Psoas muscle (tissue), 8 donors: ENCODE data around the gene PODXL2. TPM values are rescaled to one million over a fixed set of nuclear protein-coding genes. Genes with fewer than 3 reads are reported as not detected.
A peak's percentile ranks its signal among the peaks of the same experiment; 100 is the strongest.

Experiments used
- ATAC-seq, 4 donors: fragments of 200-7000 bp; cut with Tn5 transposase; one replicate each; pipeline ENCODE4 v1.9.1; 2020; ENCODE audit warnings: moderate library complexity in 3 of 4, mild to moderate bottlenecking in 2 of 4
- DNase-seq, 2 donors: peaks; one replicate each; pipeline ENCODE4 v3.0.0-alpha.2; 2020
- H3K27ac ChIP-seq: fragments of 200-600 bp; one replicate; pipeline ENCODE4 v1.8.0; 2022
- H3K27me3 ChIP-seq, 3 donors: fragments of 200-600 bp in 1 of 3; one replicate each; pipeline versions ENCODE4 v1.6.1 to v1.8.0; 2013 to 2022; ENCODE audit warnings: low read length in 2 of 3, mild to moderate bottlenecking in 2 of 3, moderate library complexity in 1 of 3; ENCODE audit not compliant: insufficient read depth in 3 of 3
- H3K36me3 ChIP-seq, 2 donors: fragments of 200-600 bp in 1 of 2; one replicate each; pipeline versions ENCODE4 v1.6.1 to v1.8.0; 2013 to 2022; ENCODE audit warnings: low read depth in 1 of 2, mild to moderate bottlenecking in 1 of 2, moderate library complexity in 1 of 2; ENCODE audit not compliant: insufficient read depth in 1 of 2
- H3K4me1 ChIP-seq: fragments of 200-600 bp; one replicate; pipeline ENCODE4 v1.8.0; 2022
- H3K4me3 ChIP-seq: fragments of 200-600 bp; one replicate; pipeline ENCODE4 v1.8.0; 2022; ENCODE audit warnings: mild to moderate bottlenecking
- H3K9me3 ChIP-seq: fragments of 200-600 bp; one replicate; pipeline ENCODE4 v1.8.0; 2022
- WGBS, 3 donors: extraction: QIAGEN DNeasy Blood & Tissue Kit; methylation state at CpG; one replicate each; pipeline versions ENCODE4 v1.1.6 to v1.1.7; 2013; 5-methylcytosine and 5-hydroxymethylcytosine counted together
- intact Hi-C, 2 donors: fragments of 100-400 bp; cut with DNase I; formaldehyde crosslinking; loops; one replicate each; pipeline versions ENCODE4 v1.11.0 to v1.14.2; 2022
- long read RNA-seq, 2 donors: library from polyadenylated mRNA; unstranded; transcript quantifications; one replicate each; pipeline ENCODE4 v2.0.0, GENCODE V29; 2021
- polyA plus RNA-seq, 3 donors: library from polyadenylated mRNA; stranded (reverse); fragments of 200-250 nt; gene quantifications; one replicate each; pipeline ENCODE4 v1.2.3, GENCODE V29; 2013
- total RNA-seq, 4 donors: library from RNA; stranded (reverse); fragmentation: NEBNext Ultra II Directional in 2 of 4; extraction: Animal tissue kit (Norgen Biotek cat#: 25700) in 2 of 4; gene quantifications; one replicate each; pipeline versions ENCODE4 v1.2.1 to v1.2.4, GENCODE V29; 2021 to 2023
- TF ChIP-seq, protein P1 (sequence below): fragments of 200-600 bp; IDR thresholded peaks from one replicate; pipeline ENCODE4 v1.8.0; 2022; ENCODE audit warnings: antibody characterized with exemption
- donor health status: healthy with polysubstance abuse.
- donor health status: DM: no; HTN: no; CAD: no; lungs with moderate emphysema.
- donor health status: Bipolar disorder and iron deficiency.
- donor health status: healthy.
- donor health status: DM: yes; HTN: yes; CAD: no.
- donor health status: DM: no; HTN: no; CAD: no.
- donor health status: DM: no; HTN: no; CAD: no.
- donor health status: DM: yes; HTN: yes; CAD: no.

Gene PODXL2, protein sequence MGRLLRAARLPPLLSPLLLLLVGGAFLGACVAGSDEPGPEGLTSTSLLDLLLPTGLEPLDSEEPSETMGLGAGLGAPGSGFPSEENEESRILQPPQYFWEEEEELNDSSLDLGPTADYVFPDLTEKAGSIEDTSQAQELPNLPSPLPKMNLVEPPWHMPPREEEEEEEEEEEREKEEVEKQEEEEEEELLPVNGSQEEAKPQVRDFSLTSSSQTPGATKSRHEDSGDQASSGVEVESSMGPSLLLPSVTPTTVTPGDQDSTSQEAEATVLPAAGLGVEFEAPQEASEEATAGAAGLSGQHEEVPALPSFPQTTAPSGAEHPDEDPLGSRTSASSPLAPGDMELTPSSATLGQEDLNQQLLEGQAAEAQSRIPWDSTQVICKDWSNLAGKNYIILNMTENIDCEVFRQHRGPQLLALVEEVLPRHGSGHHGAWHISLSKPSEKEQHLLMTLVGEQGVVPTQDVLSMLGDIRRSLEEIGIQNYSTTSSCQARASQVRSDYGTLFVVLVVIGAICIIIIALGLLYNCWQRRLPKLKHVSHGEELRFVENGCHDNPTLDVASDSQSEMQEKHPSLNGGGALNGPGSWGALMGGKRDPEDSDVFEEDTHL
- 1 to 10 TPM; 1.4 to 2.6 (median 1.8) TPM for total RNA-seq
- 1 to 10 TPM; 1.4 to 3.0 (median 2.5) TPM for polyA plus RNA-seq
- long read RNA-seq, donor 1, partial matches to known transcripts = 1 of 4 reads
- long read RNA-seq, donor 1, other reads (novel, unspliced or antisense) = 0 of 4 reads
- long read RNA-seq, donor 2, transcript PODXL2-201 (8 exons, 2,186 nt) = major isoform, 7 of 8 reads
- long read RNA-seq, donor 2, partial matches to known transcripts = 0 of 8 reads
- long read RNA-seq, donor 2, other reads (novel, unspliced or antisense) = 1 of 8 reads

DNA sequence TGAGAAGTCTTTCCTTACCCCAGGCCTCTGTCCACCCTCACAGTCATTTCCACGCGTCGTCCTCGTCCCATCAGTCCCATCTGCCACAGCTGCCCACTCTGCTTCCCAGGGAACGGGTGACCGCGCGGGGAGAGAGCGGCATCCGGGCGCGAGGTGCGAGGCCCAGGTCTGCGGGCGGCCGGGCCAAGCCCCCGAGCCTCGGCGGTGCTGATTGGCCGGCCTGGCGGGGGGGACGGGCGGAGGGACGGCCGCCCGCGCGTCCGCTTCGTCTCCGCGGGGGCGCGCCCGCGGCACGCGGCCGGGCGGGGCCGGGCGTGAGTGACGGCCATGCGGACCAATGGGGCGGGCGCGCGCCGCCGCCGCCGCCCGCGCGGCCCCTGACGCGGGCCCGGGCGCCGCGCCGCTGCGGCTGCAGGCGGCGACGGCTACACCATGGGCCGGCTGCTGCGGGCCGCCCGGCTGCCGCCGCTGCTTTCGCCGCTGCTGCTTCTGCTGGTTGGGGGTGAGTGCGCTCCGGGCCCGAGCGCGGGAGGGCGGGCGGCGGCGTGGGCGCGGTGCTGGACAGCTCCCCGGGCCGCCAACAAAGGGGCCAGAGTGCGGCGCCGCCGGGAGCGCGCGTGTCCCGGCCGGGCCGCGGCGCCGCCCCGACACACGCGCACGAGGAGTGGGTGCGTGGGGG is at the start of gene PODXL2:
TSS of gene PODXL2 (plus strand) at position 398 of the 679 bp plus-strand sequence. CDS start at position 433, 35 bp downstream.
- intact Hi-C loops = no loop called here
- Histone ChIP-seq H3K27ac (no peak within 1 kb of the TSS), H3K36me3 (no peaks in the 10 kb centered on the region), H3K27me3 (peaks cover 0 to 2% (median 2%) of the 10 kb centered on the region in 3 donors), H3K4me1 (peaks cover 5% of the 10 kb centered on the region), H3K9me3 (no peaks in the 10 kb centered on the region), H3K4me3 (peak within 1 kb of the TSS; percentile 69)
- ATAC-seq (peak; percentile 73 to 94 (median 89)), DNase-seq (peak; percentile 63 to 74)
- TF ChIP-seq, protein P1, sequence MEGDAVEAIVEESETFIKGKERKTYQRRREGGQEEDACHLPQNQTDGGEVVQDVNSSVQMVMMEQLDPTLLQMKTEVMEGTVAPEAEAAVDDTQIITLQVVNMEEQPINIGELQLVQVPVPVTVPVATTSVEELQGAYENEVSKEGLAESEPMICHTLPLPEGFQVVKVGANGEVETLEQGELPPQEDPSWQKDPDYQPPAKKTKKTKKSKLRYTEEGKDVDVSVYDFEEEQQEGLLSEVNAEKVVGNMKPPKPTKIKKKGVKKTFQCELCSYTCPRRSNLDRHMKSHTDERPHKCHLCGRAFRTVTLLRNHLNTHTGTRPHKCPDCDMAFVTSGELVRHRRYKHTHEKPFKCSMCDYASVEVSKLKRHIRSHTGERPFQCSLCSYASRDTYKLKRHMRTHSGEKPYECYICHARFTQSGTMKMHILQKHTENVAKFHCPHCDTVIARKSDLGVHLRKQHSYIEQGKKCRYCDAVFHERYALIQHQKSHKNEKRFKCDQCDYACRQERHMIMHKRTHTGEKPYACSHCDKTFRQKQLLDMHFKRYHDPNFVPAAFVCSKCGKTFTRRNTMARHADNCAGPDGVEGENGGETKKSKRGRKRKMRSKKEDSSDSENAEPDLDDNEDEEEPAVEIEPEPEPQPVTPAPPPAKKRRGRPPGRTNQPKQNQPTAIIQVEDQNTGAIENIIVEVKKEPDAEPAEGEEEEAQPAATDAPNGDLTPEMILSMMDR = no peak
- WGBS, 3 donors = 4 to 7% (median 4%) methylated on average over 43 to 105 of the region's 105 CpGs

DNA sequence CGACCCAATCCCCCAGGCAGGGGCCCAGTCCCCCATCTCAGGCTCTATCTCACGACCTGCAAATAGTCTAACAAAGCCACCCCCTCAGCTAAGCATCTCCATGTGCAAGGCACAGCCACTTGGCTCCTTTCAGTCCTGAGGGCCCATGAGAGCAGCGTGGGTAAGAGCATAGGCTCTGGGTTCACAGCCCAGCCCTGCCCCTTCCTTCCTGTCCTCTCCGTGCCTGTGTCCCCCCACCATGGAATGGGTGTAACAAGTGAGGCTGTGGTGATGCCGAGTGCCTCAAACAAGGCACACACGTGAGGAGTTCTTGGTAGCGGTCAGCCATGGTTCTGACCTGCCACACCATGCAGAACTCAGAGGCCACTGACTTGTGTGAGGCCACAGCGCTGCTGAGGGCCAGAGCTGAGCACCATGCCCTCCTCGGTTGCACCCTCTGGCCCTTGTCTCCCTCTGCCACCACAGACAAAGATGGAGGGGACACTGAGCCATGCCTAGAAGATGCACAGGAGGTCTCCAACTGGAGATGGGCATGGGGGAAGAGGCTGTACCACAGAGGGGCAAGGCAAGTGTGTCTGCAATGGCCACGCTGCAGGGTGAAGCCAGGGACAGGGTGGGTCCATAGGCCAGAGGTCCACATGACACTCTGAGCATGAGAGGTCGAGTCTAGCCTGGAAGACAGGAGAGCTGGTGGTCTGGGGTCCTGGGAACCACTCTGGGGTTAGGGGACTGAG is 48.5 kb upstream of the PODXL2 start:
- no peak for ATAC-seq
- no peak overlapping the region for H3K4me3 ChIP-seq
- WGBS, 3 donors = 82 to 83% (median 83%) methylated on average over 11 of the region's 11 CpGs
- H3K27ac ChIP-seq = no peak overlapping the region
- DNase-seq = no peak
- H3K4me1 ChIP-seq = peaks cover 20% of the 10 kb centered on the region
- peaks cover 0 to 43% of the 10 kb centered on the region in 2 donors for H3K36me3 ChIP-seq
- no peaks in the 10 kb centered on the region for H3K27me3 ChIP-seq
- TF ChIP-seq, protein P1 = no peak
- H3K9me3 ChIP-seq = no peaks in the 10 kb centered on the region
- intact Hi-C loops = no loop called here

DNA sequence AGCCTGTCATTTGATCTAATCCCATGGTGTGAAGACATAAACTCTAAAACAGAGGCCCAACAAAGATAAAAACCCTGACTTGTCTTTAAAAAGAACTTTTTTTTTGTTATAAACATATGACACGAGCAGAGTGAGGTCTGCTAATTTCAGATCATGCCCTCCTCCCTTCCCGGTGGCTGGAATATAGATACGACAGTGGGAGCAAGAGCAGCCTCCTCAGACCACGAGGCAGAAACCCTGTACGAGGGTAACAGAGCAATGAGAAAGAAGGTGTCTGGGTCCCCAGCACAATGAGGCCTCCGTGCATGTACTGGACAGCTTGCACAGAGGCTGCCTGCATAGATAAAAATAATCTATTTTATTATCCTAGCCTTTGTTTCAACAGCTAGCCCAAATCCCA is 44.3 kb upstream of the PODXL2 start:
- intact Hi-C loops = no loop called here
- TF ChIP-seq, protein P1 = no peak
- DNase-seq (no peak), ATAC-seq (no peak)
- H3K36me3 ChIP-seq = peaks cover 0 to 8% of the 10 kb centered on the region in 2 donors
- 91 to 97% (median 96%) methylated on average over 6 of the region's 6 CpGs for WGBS, 3 donors
- no peaks in the 10 kb centered on the region for H3K27me3 ChIP-seq
- H3K27ac ChIP-seq = no peak overlapping the region
- peaks cover 41% of the 10 kb centered on the region for H3K4me1 ChIP-seq
- H3K4me3 ChIP-seq = no peak overlapping the region
- no peaks in the 10 kb centered on the region for H3K9me3 ChIP-seq

DNA sequence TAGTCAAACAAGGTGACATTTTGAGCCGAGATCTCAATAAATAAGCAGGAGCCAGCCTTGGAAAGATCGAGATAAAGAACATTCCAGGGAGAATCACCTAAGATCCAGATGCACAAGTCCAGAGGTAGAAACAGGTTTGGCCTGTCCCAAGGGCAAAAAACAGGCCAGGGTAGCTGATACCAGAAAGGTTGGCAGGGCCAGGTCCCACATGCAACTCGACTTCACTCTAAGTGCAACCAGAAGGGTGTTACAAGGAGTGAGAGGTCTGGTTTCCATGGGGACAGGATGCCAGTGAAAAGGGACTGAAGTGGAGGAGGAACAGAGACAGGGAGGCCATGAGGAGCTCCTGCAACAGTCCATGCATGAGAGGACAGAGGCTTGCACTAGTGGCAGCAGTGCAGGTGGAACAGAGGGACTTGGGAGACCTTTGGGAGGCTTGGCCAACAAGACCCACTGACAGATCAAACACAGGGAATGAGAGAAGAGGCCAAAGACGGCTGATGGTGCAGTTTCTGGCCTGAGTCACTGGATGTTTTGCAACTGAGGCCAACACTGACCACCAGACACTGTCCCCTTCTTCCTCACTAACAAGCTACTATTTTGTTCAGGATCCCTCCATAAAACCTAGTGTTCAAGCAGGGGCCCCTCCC is 43.7 kb upstream of the PODXL2 start:
- Histone ChIP-seq H3K27me3 (no peaks in the 10 kb centered on the region), H3K36me3 (peaks cover 0 to 4% of the 10 kb centered on the region in 2 donors), H3K27ac (no peak overlapping the region), H3K4me3 (no peak overlapping the region), H3K4me1 (peaks cover 38% of the 10 kb centered on the region), H3K9me3 (no peaks in the 10 kb centered on the region)
- DNase-seq (no peak), ATAC-seq (no peak)
- 59 to 74% (median 64%) methylated on average over 4 of the region's 4 CpGs for WGBS, 3 donors
- TF ChIP-seq, protein P1 = no peak
- intact Hi-C loops = no loop called here
